GM18505 (cell line): ENCODE measurements around the gene MRS2.
"Not testable (repeated sequence)": the region's sequence is repeated elsewhere in the genome, so short reads cannot be mapped to it uniquely, and the experiment has no call there.

Experiments used
- ATAC-seq: cut with Tn5 transposase; IDR thresholded peaks from one replicate; pipeline ENCODE4 v1.9.1; 2021; ENCODE audit not compliant: unreplicated experiment
- POLR2A ChIP-seq: IDR thresholded peaks from 4 replicates; pipeline ENCODE4 v1.6.1; 2011; ENCODE audit warnings: borderline replicate concordance; ENCODE audit not compliant: insufficient read depth, insufficient read length; ENCODE audit errors: extremely low read depth

Gene MRS2

GRCh38 chr6:24378473-24379097 is 24.2 kb upstream of the MRS2 start:
- ATAC-seq: no peak
- TF ChIP-seq POLR2A: no peak

DNA sequence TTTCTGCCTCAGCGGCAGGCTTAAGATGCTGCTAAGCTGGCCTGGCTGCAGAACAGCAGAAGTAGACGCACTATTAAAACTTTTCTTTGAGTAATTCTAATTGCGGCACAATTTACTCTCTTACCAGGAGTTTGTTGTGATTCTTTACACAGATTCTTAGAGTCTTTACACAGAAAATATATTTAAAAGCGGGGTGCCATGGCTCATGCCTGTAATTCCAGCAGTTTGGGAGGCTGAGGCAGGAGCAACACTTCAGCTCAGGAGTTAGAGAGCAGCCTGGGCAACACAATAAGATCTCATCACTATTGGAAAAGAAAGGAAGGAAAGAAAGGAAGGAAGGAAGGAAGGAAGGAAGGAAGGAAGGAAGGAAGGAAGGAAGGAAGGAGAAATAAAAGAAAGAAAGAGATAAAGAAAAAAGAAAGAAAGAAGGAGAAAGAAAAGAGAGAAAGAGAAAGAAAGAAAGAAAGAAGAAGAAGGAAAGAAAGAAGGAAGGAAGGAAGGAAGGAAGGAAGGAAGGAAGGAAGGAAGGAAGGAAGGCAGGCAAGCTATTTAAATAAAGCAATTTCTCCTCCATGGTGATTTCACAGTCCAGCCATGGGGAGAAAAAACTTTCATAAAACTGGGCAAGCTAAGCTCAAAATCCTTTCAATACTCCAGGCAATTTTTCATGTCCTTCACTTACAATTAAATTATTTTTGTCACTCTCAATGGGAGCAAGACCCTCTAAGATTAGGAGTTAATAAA is 21.1 kb upstream of the MRS2 start:
- TF ChIP-seq POLR2A: no peak
- ATAC-seq: no peak

- ATAC-seq: no peak
- TF ChIP-seq POLR2A: no peak
Measured at GRCh38 chr6:24382220-24382540, 20.6 kb upstream of the MRS2 start.

DNA sequence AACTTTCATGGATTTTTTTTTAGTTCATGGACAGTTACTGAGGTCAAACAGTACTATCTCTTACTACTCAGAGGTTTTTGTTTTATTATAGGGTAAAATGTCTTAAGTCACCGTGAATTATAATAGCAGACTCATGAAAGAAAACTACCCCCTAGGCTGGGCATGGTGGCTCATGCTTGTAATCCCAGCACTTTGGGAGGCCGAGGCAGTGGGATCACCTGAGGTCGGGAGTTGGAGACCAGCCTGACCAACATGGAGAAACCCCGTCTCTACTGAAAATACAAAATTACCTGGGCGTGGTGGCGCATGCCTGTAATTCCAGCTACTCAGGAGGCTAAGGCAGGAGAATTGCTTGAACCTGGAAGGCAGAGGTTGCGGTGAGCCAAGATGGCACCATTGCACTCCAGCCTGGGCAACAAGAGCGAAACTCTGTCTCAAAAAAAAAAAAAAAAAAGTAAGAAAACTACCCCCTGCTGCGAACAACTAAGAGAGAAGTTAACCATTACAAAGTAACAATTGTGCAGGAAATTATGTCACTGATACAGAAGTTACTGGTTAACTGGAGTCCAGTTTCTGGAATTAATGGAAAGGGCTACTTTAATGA is 19.7 kb upstream of the MRS2 start:
- ATAC-seq: not testable (repeated sequence)

DNA sequence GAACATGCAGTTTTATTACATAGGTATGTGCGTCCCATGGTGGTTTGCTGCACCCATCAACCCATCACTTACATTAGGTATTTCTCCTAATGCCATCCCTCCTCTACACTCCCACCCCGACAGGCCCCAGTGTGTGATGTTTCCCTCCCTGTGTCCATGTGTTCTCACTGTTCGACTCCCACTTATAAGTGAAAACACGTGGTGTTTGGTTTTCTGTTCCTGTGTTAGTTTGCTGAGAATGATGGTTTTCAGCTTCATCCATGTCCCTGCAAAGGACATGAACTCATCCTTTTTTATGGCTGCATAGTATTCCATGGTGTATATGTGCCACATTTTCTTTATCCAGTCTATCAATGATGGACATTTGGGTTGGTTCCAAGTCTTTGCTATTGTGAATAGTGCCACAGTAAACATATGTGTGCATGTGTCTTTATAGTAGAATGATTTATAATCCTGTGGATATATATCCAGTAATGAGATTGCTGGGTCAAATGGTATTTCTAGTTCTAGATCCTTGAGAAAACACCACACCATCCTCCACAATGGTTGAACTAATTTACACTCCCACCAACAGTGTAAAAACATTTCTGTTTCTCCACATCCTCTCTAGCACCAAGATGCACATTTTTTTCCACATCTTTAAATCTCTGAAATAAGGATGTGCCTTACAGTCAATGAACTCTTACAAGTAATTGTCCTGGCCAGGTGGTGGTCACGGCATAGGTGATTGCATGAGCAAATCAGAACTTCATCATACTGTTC is 18.2 kb upstream of the MRS2 start:
- ATAC-seq: not testable (repeated sequence)

DNA sequence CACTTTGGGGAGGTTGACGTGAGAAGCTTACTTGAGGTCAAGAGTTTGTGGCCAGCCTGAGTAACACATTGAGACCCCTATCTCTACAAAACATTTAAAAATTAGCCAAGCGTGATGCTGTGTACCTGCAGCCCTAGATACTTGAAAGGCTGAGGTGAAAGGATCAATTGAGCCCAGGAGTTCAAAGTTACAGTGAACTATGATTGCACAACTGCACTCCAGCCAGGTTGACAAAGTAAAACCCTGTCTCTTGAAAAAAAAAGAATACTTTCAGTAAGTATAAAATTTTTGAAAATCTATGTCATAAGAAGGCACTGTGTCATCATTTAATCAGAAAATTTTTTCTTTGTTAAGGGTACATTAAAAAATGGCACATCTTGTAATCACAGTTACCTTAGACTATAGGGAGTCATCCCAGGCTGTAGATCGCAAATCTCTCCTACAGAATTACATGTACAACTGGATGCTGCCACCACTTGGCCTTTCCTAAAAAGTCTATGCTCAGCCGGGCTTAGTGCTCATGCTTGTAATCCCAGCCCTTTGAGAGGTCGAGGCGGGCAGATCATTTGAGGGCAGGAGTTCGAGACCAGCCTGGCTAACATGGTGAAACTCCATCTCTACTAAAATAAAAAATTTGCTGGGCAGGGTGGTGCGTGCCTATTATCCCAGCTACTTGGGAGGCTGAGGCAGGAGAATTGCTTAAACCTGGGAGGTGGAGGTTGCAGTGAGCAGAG is 17.0 kb upstream of the MRS2 start:
- ATAC-seq: no peak
- TF ChIP-seq POLR2A: no peak

DNA sequence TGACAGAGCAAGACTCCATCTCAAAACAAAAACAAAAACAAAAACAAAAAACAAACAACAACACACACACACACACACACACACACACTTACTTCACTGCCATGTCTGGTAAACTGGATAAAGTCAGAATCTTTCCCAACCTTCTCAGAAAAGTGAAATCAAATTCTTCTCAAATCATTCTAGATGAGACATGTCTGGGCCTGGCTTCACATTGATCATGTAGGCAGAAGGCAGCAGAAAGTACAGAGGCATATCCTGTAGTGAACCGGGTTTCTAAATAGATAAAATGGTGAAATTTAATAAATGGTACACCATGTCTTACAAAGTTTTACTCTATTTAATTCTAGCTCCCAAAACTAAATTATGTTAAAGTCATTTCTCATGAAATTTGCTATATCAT is 14.9 kb upstream of the MRS2 start:
- ATAC-seq: no peak
- TF ChIP-seq POLR2A: no peak

DNA sequence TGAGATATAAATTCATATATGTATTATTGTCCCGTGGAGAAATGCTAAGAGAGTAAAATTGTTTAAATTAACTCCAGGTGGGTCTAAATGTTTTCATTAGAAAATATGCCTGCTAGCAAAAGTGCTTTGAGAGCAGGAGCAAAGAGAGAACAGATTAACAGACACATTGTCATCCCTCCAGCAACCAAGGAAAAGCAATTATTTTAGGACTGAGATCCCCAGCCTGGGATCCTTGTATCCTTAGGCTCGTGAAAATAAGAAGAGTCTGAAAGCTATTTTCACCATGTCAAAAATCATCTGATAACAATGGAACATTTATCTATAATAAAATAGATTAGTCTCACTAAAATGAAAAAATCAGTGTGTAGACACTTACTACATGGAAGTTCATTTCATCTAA is 11.5 kb upstream of the MRS2 start:
- no peak for ATAC-seq
- TF ChIP-seq POLR2A: no peak

DNA sequence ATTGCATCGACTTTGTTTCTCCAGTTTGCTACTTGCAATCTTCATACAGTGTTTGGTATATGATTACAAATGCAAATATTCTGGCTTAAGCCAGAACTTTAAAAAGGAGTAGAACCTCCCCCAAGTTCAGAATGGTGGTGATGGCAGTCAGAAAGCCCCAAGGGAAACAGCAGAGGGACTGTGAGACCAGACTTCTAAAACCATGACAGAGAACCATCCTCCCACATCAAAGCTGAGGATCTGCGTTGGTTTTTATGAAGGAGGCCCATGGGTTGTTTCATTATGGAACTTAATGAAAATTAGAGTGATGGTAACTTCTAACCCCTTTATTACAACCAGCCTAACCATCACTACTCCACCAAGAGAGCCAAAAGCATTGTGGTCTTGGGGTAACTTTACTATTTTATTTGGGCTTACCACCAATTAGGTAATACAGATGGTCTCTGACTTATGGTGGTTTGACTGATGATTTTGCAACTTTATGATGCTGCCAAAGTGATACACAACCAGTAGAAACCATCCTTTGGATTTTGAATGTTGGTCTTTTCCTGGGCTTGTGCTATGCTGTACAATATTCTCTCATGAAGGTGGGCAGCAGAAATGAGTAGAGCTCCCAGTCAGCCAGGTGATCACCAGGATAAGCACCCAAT is 10.9 kb upstream of the MRS2 start:
- TF ChIP-seq POLR2A: no peak
- ATAC-seq: peak; percentile 90

GRCh38 chr6:24394061-24394779 is 8.5 kb upstream of the MRS2 start:
- TF ChIP-seq POLR2A: no peak
- ATAC-seq: no peak

GRCh38 chr6:24394780-24395437 is 7.8 kb upstream of the MRS2 start:
- TF ChIP-seq POLR2A: no peak

GRCh38 chr6:24396824-24397223 is 5.9 kb upstream of the MRS2 start:
- ATAC-seq: no peak

More at GRCh38 chr6:24394780-24395437, 7.8 kb upstream of the MRS2 start:
- no peak for ATAC-seq

More at GRCh38 chr6:24396824-24397223, 5.9 kb upstream of the MRS2 start:
- TF ChIP-seq POLR2A: no peak
